ENCODE results near the gene BACH2. TPM values are rescaled to one million over a fixed set of nuclear protein-coding genes. Genes with fewer than 3 reads are reported as not detected.

Gene BACH2
- total RNA-seq, 1 donor from 2014 or later: 34.1 TPM

- H3K4me1 Mint-ChIP-seq: peaks cover 29% of the 10 kb centered on the region
- H3K4me3 Mint-ChIP-seq: no peak overlapping the region
- H3K9me3 Mint-ChIP-seq: peaks cover 27% of the 10 kb centered on the region
Observed at GRCh38 chr6:90272895-90273294, 23.7 kb downstream of the BACH2 start.

GRCh38 chr6:90271831-90272230 is 24.8 kb downstream of the BACH2 start:
- Mint-ChIP-seq H3K4me3 (no peak overlapping the region), H3K27ac (no peak overlapping the region), H3K36me3 (peaks cover 35% of the 10 kb centered on the region), H3K4me1 (peaks cover 22% of the 10 kb centered on the region), H3K27me3 (ENCODE audit: low read depth) (no peaks in the 10 kb centered on the region), H3K9me3 (peaks cover 27% of the 10 kb centered on the region)
- DNase-seq (ENCODE audit: low spot score in 2 of 2, unreplicated experiment in 2 of 2): no peak
- no peak for TF ChIP-seq CTCF (IDR thresholded peaks at IDR 0.05; ENCODE audit: unreplicated experiment)

More at GRCh38 chr6:90272895-90273294, 23.7 kb downstream of the BACH2 start:
- no peak for DNase-seq (ENCODE audit: low spot score in 2 of 2, unreplicated experiment in 2 of 2)
- H3K27ac Mint-ChIP-seq: no peak overlapping the region
- no peaks in the 10 kb centered on the region for H3K27me3 Mint-ChIP-seq (ENCODE audit: low read depth)
- TF ChIP-seq CTCF (IDR thresholded peaks at IDR 0.05; ENCODE audit: unreplicated experiment): no peak
- H3K36me3 Mint-ChIP-seq: peaks cover 31% of the 10 kb centered on the region

- H3K4me3 Mint-ChIP-seq: no peak overlapping the region
- no peak for DNase-seq (ENCODE audit: low spot score in 2 of 2, unreplicated experiment in 2 of 2)
- H3K9me3 Mint-ChIP-seq: peaks cover 27% of the 10 kb centered on the region
- no peaks in the 10 kb centered on the region for H3K27me3 Mint-ChIP-seq (ENCODE audit: low read depth)
- H3K36me3 Mint-ChIP-seq: peaks cover 35% of the 10 kb centered on the region
- H3K27ac Mint-ChIP-seq: no peak overlapping the region
- H3K4me1 Mint-ChIP-seq: peaks cover 9% of the 10 kb centered on the region
- TF ChIP-seq CTCF (IDR thresholded peaks at IDR 0.05; ENCODE audit: unreplicated experiment): no peak
Observed at GRCh38 chr6:90269334-90269733, 27.3 kb downstream of the BACH2 start.

GRCh38 chr6:90268178-90268577 is 28.5 kb downstream of the BACH2 start:
- Mint-ChIP-seq H3K4me3 (no peak overlapping the region), H3K36me3 (peaks cover 35% of the 10 kb centered on the region), H3K27ac (no peak overlapping the region), H3K4me1 (peaks cover 4% of the 10 kb centered on the region), H3K27me3 (ENCODE audit: low read depth) (no peaks in the 10 kb centered on the region), H3K9me3 (peaks cover 27% of the 10 kb centered on the region)
- no peak for TF ChIP-seq CTCF (IDR thresholded peaks at IDR 0.05; ENCODE audit: unreplicated experiment)
- DNase-seq (ENCODE audit: low spot score in 2 of 2, unreplicated experiment in 2 of 2): no peak

- peaks cover 20% of the 10 kb centered on the region for H3K9me3 Mint-ChIP-seq
- DNase-seq (ENCODE audit: low spot score in 2 of 2, unreplicated experiment in 2 of 2): no peak
- no peak for TF ChIP-seq CTCF (IDR thresholded peaks at IDR 0.05; ENCODE audit: unreplicated experiment)
- peaks cover 4% of the 10 kb centered on the region for H3K4me1 Mint-ChIP-seq
- H3K4me3 Mint-ChIP-seq: no peak overlapping the region
- peaks cover 28% of the 10 kb centered on the region for H3K36me3 Mint-ChIP-seq
- no peaks in the 10 kb centered on the region for H3K27me3 Mint-ChIP-seq (ENCODE audit: low read depth)
- no peak overlapping the region for H3K27ac Mint-ChIP-seq
Observed at GRCh38 chr6:90266905-90267621, 29.6 kb downstream of the BACH2 start.

All from mesothelial cell of epicardium (in vitro differentiated cells).